ENCODE measurements around the gene GFRA4.

GFRA4 gene

GRCh38 chr20:3653921-3654320 lies 9.3 kb downstream of the GFRA4 start:
- DNase-seq (ENCODE audit: low spot score) = no peak

- no peak for DNase-seq (ENCODE audit: low spot score)
Measured at GRCh38 chr20:3652676-3653596, 10.3 kb downstream of the GFRA4 start.

GRCh38 chr20:3652221-3652620 lies 11.0 kb downstream of the GFRA4 start:
- DNase-seq (ENCODE audit: low spot score) = no peak

GRCh38 chr20:3651204-3651962 lies 11.8 kb downstream of the GFRA4 start:
- no peak for DNase-seq (ENCODE audit: low spot score)

- DNase-seq (ENCODE audit: low spot score) = no peak
Measured at GRCh38 chr20:3648951-3649350, 14.2 kb downstream of the GFRA4 start.

- no peak for DNase-seq (ENCODE audit: low spot score)
Measured at GRCh38 chr20:3647473-3647872, 15.7 kb downstream of the GFRA4 start.

- no peak for DNase-seq (ENCODE audit: low spot score)
Measured at GRCh38 chr20:3646651-3647050, 16.5 kb downstream of the GFRA4 start.

- no peak for DNase-seq (ENCODE audit: low spot score)
Measured at GRCh38 chr20:3646067-3646440, 17.1 kb downstream of the GFRA4 start.

- no peak for DNase-seq (ENCODE audit: low spot score)
Measured at GRCh38 chr20:3645309-3646066, 17.7 kb downstream of the GFRA4 start.

GRCh38 chr20:3640259-3640658 lies 22.9 kb downstream of the GFRA4 start:
- DNase-seq (ENCODE audit: low spot score) = no peak

GRCh38 chr20:3635346-3635745 lies 27.9 kb downstream of the GFRA4 start:
- DNase-seq (ENCODE audit: low spot score) = no peak

GRCh38 chr20:3633913-3634478 lies 29.2 kb downstream of the GFRA4 start:
- DNase-seq (ENCODE audit: low spot score) = no peak

- DNase-seq (ENCODE audit: low spot score) = no peak
Measured at GRCh38 chr20:3632311-3633004, 30.7 kb downstream of the GFRA4 start.

- no peak for DNase-seq (ENCODE audit: low spot score)
Measured at GRCh38 chr20:3631534-3631933, 31.7 kb downstream of the GFRA4 start.

- DNase-seq (ENCODE audit: low spot score) = no peak
Measured at GRCh38 chr20:3630429-3630828, 32.8 kb downstream of the GFRA4 start.

GRCh38 chr20:3629893-3630292 lies 33.3 kb downstream of the GFRA4 start:
- no peak for DNase-seq (ENCODE audit: low spot score)

GRCh38 chr20:3628502-3629314 lies 34.5 kb downstream of the GFRA4 start:
- no peak for DNase-seq (ENCODE audit: low spot score)

- no peak for DNase-seq (ENCODE audit: low spot score)
Measured at GRCh38 chr20:3627476-3627875, 35.7 kb downstream of the GFRA4 start.

- no peak for DNase-seq (ENCODE audit: low spot score)
Measured at GRCh38 chr20:3622406-3622805, 40.8 kb downstream of the GFRA4 start.

GRCh38 chr20:3621111-3621510 lies 42.1 kb downstream of the GFRA4 start:
- DNase-seq (ENCODE audit: low spot score) = no peak

- no peak for DNase-seq (ENCODE audit: low spot score)
Measured at GRCh38 chr20:3616250-3616649, 46.9 kb downstream of the GFRA4 start.
